BJ (cell line): ENCODE measurements around the gene LDLRAD4. TPM values are rescaled to one million over a fixed set of nuclear protein-coding genes. Genes with fewer than 3 reads are reported as not detected.

Experiments
- CTCF ChIA-PET: fragments of 350-600 bp; formaldehyde crosslinking; extraction: SDS; loops from one replicate; lab custom pipeline; 2021; ENCODE audit warnings: antibody characterized with exemption, inconsistent platforms; lab: Yijun Ruan, JAX
- POLR2A ChIA-PET: fragments of 300-600 bp; sonication (Branson Sonifier 250); formaldehyde crosslinking; extraction: SDS; loops from one replicate; lab custom pipeline; 2021; ENCODE audit warnings: antibody characterized with exemption; lab: Charles Lee
- DNase-seq: peaks from one replicate; pipeline ENCODE4 v3.0.0-alpha.2; 2011; ENCODE audit warnings: low read depth
- H3K27me3 ChIP-seq: 2 replicates; pipeline ENCODE4 v1.6.0; 2011; ENCODE audit warnings: low read length; ENCODE audit not compliant: control insufficient read depth, insufficient read depth
- H3K36me3 ChIP-seq: 2 replicates; pipeline ENCODE4 v1.5.1; 2011; ENCODE audit warnings: low read length; ENCODE audit not compliant: control insufficient read depth, insufficient read depth
- H3K4me3 ChIP-seq: 2 replicates; pipeline ENCODE4 v1.5.1; 2011; ENCODE audit warnings: low read depth, mild to moderate bottlenecking, control low read depth, low read length
- polyA plus RNA-seq: library from polyadenylated mRNA; depleted of rRNA; stranded (reverse); fragments of >200 nt; gene quantifications from 2 replicates; pipeline ENCODE4 v1.2.3, GENCODE V29; 2011
- TF ChIP-seq, protein P1 (sequence below): IDR thresholded peaks from 2 replicates; pipeline ENCODE4 v1.5.1; 2011; ENCODE audit warnings: low read depth, mild to moderate bottlenecking, control low read depth, inconsistent platforms, low read length, moderate library complexity; ENCODE audit not compliant: insufficient read depth

LDLRAD4 gene
- polyA plus RNA-seq, 1 experiment = not detected

DNA sequence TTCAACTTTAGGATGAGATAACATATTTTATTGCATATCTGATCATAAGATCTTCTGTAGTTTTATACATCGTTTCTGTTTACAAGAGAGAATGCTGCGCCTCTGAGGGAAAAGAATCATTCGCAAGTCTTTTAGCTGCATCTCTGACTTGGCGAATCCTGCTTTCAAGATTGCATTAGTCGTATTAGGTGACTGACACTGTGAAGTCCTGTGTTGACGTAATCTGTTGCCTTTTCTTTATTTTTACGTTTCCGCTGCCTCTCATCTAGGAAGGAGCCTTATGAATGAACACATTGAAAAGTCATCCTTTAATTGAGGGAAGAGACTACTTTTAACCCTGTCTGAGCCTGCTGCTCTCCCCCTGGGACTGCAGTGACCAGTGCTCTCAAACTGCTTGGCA is 101.5 kb downstream of the LDLRAD4 start:
- no peak for DNase-seq
- ChIA-PET CTCF (no interaction called here), POLR2A (no interaction called here)
- Histone ChIP-seq H3K27me3 (no peaks in the 10 kb centered on the region), H3K4me3 (no peak overlapping the region), H3K36me3 (no peaks in the 10 kb centered on the region)
- TF ChIP-seq, protein P1, sequence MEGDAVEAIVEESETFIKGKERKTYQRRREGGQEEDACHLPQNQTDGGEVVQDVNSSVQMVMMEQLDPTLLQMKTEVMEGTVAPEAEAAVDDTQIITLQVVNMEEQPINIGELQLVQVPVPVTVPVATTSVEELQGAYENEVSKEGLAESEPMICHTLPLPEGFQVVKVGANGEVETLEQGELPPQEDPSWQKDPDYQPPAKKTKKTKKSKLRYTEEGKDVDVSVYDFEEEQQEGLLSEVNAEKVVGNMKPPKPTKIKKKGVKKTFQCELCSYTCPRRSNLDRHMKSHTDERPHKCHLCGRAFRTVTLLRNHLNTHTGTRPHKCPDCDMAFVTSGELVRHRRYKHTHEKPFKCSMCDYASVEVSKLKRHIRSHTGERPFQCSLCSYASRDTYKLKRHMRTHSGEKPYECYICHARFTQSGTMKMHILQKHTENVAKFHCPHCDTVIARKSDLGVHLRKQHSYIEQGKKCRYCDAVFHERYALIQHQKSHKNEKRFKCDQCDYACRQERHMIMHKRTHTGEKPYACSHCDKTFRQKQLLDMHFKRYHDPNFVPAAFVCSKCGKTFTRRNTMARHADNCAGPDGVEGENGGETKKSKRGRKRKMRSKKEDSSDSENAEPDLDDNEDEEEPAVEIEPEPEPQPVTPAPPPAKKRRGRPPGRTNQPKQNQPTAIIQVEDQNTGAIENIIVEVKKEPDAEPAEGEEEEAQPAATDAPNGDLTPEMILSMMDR = no peak

- POLR2A ChIA-PET = no interaction called here
- CTCF ChIA-PET = no interaction called here
- no peak for DNase-seq
These were observed 102.4 kb downstream of the LDLRAD4 start for GRCh38 chr18:13320891-13321425.

DNA sequence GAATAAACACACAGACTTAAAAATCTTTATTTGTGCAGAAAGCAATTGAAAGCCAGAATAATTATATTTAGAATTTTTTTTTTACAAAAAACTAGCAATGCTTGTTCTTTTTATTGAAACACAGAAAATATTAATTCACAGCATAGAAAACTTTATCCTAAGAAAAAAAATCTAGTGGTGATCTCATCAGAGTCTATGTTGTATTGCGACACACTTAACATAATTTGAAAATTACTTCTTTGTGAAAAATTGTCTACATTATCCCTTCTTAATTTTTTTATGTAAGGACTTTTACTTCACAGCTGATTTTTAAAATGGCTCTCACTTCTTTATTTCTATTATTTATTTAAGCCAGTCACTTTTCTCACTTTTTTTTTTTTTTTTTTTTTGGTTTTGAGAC is 103.4 kb downstream of the LDLRAD4 start:
- Histone ChIP-seq H3K27me3 (no peaks in the 10 kb centered on the region), H3K36me3 (no peaks in the 10 kb centered on the region), H3K4me3 (no peak overlapping the region)
- ChIA-PET POLR2A (no interaction called here), CTCF (no interaction called here)
- TF ChIP-seq, protein P1 = no peak
- DNase-seq = no peak

More at GRCh38 chr18:13320891-13321425, 102.4 kb downstream of the LDLRAD4 start:
- Histone ChIP-seq H3K27me3 (no peaks in the 10 kb centered on the region), H3K36me3 (no peaks in the 10 kb centered on the region), H3K4me3 (no peak overlapping the region)
- TF ChIP-seq, protein P1 = no peak

GRCh38 chr18:13323186-13323585 is 104.6 kb downstream of the LDLRAD4 start:
- no peaks in the 10 kb centered on the region for H3K36me3 ChIP-seq
- no peak overlapping the region for H3K4me3 ChIP-seq
- TF ChIP-seq, protein P1 = no peak
- H3K27me3 ChIP-seq = no peaks in the 10 kb centered on the region
- DNase-seq = no peak
- ChIA-PET CTCF (no interaction called here), POLR2A (no interaction called here)

GRCh38 chr18:13324880-13325279 is 106.3 kb downstream of the LDLRAD4 start:
- Histone ChIP-seq H3K27me3 (no peaks in the 10 kb centered on the region), H3K36me3 (no peaks in the 10 kb centered on the region), H3K4me3 (no peak overlapping the region)
- DNase-seq = no peak
- POLR2A ChIA-PET = no interaction called here
- TF ChIP-seq, protein P1 = no peak
- CTCF ChIA-PET = no interaction called here
